HepG2 (cell line): ENCODE data around the gene TGFA. TPM values are rescaled to one million over a fixed set of nuclear protein-coding genes. Genes with fewer than 3 reads are reported as not detected.

ENCODE experiments used
- ATAC-seq: fragments of 200-7000 bp; cut with Tn5 transposase; 3 replicates; pipeline ENCODE4 v1.9.1; 2020; ENCODE audit warnings: mild to moderate bottlenecking, moderate library complexity
- BruUV-seq: library from RNA; stranded (reverse); fragments of 400-500 nt; replicated peaks from 2 replicates; lab custom pipeline; 2021; lab: Mats Ljungman, UMichigan
- CTCF ChIA-PET: fragments of 300-600 bp; formaldehyde crosslinking; extraction: SDS; loops from one replicate; lab custom pipeline; 2021; ENCODE audit warnings: low total read pairs, inconsistent platforms, low intra/inter-chr PET ratio; lab: Yijun Ruan, JAX
- POLR2A ChIA-PET: fragments of 350-600 bp; sonication (Branson Sonifier 250); formaldehyde crosslinking; loops from one replicate; lab custom pipeline; 2020; ENCODE audit warnings: antibody characterized with exemption, inconsistent platforms; lab: Yijun Ruan, JAX
- DNase-seq: peaks from one replicate; pipeline ENCODE4 v3.0.0-alpha.2; 2015; ENCODE audit warnings: low spot score
- FAIRE-seq: peaks from 3 replicates; lab custom pipeline; 2011; peaks lifted over from hg19 to GRCh38; lab: Jason Lieb, UNC
- H2AFZ ChIP-seq: one replicate; pipeline ENCODE4 v1.6.1; 2011; ENCODE audit warnings: low read length, inconsistent platforms
- H3K27ac ChIP-seq: fragments of 300-600 bp; 3 replicates; pipeline ENCODE4 v1.8.0; 2011; ENCODE audit warnings: mixed run types, mild to moderate bottlenecking, mixed read lengths, low read length, inconsistent platforms; ENCODE audit not compliant: insufficient read depth; ENCODE audit errors: extremely low read length
- H3K27me3 ChIP-seq, 2 experiments: fragments of 200-600 bp in 1 of 2; 2 replicates in 1 of 2; 3 replicates in 1 of 2; pipeline versions ENCODE4 v1.6.0 to v1.8.0; 2011; ENCODE audit warnings: low read length in 2 of 2, mild to moderate bottlenecking in 2 of 2, moderate library complexity in 2 of 2, inconsistent platforms in 1 of 2; ENCODE audit not compliant: insufficient read depth in 2 of 2, control insufficient read depth in 1 of 2
- H3K36me3 ChIP-seq, 2 experiments: fragments of 200-600 bp in 1 of 2; replicated peaks in 1 of 2; 2 replicates in 1 of 2; 3 replicates in 1 of 2; pipeline versions ENCODE4 v1.5.1 to v1.8.0; 2011; ENCODE audit warnings: low read length in 2 of 2, inconsistent platforms in 1 of 2; ENCODE audit not compliant: insufficient read depth in 2 of 2, control insufficient read depth in 1 of 2
- H3K4me1 ChIP-seq: 2 replicates; pipeline ENCODE4 v1.5.1; 2012; ENCODE audit warnings: low read length, inconsistent platforms; ENCODE audit not compliant: insufficient read depth
- H3K4me2 ChIP-seq: 2 replicates; pipeline ENCODE4 v1.6.0; 2011; ENCODE audit warnings: low read depth, low read length, inconsistent platforms
- H3K4me3 ChIP-seq, 3 experiments: fragments of 200-600 bp in 1 of 3; sonication (generic), shearing (Covaris generic) in 1 of 3; replicated peaks in 1 of 3; 2 replicates each; pipeline ENCODE4 v1.5.1; 2011 to 2016; ENCODE audit warnings: low read length in 3 of 3, inconsistent platforms in 2 of 3, low read depth in 2 of 3, mild to moderate bottlenecking in 2 of 3, control low read depth in 1 of 3, mixed read lengths in 1 of 3; ENCODE audit not compliant: insufficient read depth in 1 of 3
- H3K79me2 ChIP-seq: one replicate; pipeline ENCODE4 v1.6.1; 2011; ENCODE audit warnings: low read length, inconsistent platforms; ENCODE audit not compliant: insufficient read depth
- H3K9ac ChIP-seq: 2 replicates; pipeline ENCODE4 v1.6.0; 2011; ENCODE audit warnings: mild to moderate bottlenecking, low read depth, low read length, inconsistent platforms; ENCODE audit not compliant: insufficient read depth
- H3K9me3 ChIP-seq: 2 replicates; pipeline ENCODE4 v1.5.1; 2012; ENCODE audit warnings: mild to moderate bottlenecking, low read length
- H4K20me1 ChIP-seq: 2 replicates; pipeline ENCODE4 v1.6.0; 2011; ENCODE audit warnings: inconsistent platforms, mild to moderate bottlenecking, low read length, moderate library complexity; ENCODE audit not compliant: insufficient read depth
- CEBPZ ChIP-seq: IDR thresholded peaks from 2 replicates; pipeline ENCODE4 v1.6.1; 2012; ENCODE audit warnings: low read length, improper control_type of control experiment
- WGBS: methylation state at CpG from one replicate; pipeline ENCODE4 v1.1.6; 2017; ENCODE audit warnings: low lambda C conversion rate; 5-methylcytosine and 5-hydroxymethylcytosine counted together
- in situ Hi-C: cut with HindIII; loops from 2 replicates; pipeline ENCODE4 v1.10.0; 2017; ENCODE audit warnings: low pct_unique_long_range_greater_than_20kb; ENCODE audit not compliant: extremely low pct_ligation_motif_present
- intact Hi-C: fragments of 100-400 bp; cut with micrococcal nuclease; formaldehyde crosslinking; loops from one replicate; pipeline ENCODE4 v1.10.0; 2022; ENCODE audit not compliant: unreplicated experiment
- polyA plus RNA-seq, 8 experiments: library from polyadenylated mRNA; depleted of rRNA in 3 of 8; stranded (reverse) in 7 of 8; unstranded in 1 of 8; fragments of >200 nt; fragmentation: Illumina TruSeq in 4 of 8; extraction: Trizol in 4 of 8; gene quantifications; 2 replicates each; pipeline versions ENCODE4 v1.2.1 to v1.2.3, GENCODE V29; 2011 to 2016; ENCODE audit warnings: low read depth in 4 of 8, missing spikeins in 1 of 8, mixed read lengths in 1 of 8; ENCODE audit not compliant: insufficient read depth in 1 of 8
- total RNA-seq, 5 experiments: library from RNA; depleted of rRNA; stranded (reverse); fragments of >200 nt; fragmentation: Illumina TruSeq; extraction: Trizol; gene quantifications; 2 replicates each; pipeline ENCODE4 v1.2.3, GENCODE V29; 2016; ENCODE audit warnings: low read depth in 1 of 5

Gene TGFA
- total and polyA plus RNA-seq, 2 of the 13 experiments (the other 11 are each of a cell fraction or from before 2014, with no cell fraction given) = 7.8 to 15.3 TPM

DNA sequence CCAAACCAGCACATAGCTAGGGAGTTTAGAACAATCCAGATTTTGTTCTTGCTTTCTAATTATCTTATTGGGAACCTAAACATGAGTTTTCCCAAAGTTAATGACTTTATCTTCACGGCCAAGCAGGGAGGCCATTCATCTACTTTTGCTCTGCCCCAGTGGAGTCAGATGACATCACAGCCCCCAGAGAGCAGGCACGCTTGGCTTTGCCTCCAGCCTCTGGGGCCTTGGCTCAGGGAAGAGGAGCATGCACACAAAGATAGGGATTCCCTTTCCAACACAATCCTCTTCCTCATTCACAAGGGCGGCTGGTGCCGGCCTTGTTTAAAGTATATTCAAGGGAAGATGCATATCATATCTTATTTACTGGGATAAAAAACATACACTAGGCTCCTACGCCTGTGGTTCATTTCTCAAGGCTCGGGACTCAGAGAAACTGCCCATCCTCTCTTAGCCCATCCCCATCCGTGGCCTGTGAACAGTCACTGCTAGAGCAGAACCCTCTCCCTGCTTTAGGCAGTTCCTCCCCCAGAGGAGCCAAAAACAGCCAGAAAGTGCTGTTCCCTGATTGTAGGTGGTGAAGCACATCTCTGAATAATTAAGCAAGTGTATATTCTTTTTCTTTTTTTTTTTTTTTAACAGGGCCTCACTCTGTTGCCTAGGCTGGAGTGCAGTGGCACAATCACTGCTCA lies 21.2 kb downstream of the TGFA start:
- H3K79me2 ChIP-seq = peaks cover 20% of the 10 kb centered on the region
- 95% methylated on average over 7 of the region's 7 CpGs for WGBS

More for the DNA sequence above, 21.2 kb downstream of the TGFA start:
- no peak overlapping the region for H3K9ac ChIP-seq
- DNase-seq (no peak), FAIRE-seq (no peak), ATAC-seq (no peak)
- intact Hi-C loops (no loop called here), in situ Hi-C loops (no loop called here)
- TF ChIP-seq CEBPZ = no peak
- BruUV-seq = no TSS peak
- no peak overlapping the region for H3K27ac ChIP-seq
- H3K36me3 ChIP-seq = no peaks in the 10 kb centered on the region
- CTCF ChIA-PET = no interaction called here
- no peaks in the 10 kb centered on the region for H4K20me1 ChIP-seq
- POLR2A ChIA-PET = no interaction called here
- H2AFZ ChIP-seq = no peak overlapping the region
- H3K4me2 ChIP-seq = no peak overlapping the region
- H3K4me1 ChIP-seq = peaks cover 44% of the 10 kb centered on the region
- H3K27me3 ChIP-seq = no peaks in the 10 kb centered on the region
- H3K4me3 ChIP-seq = no peak overlapping the region
- H3K9me3 ChIP-seq = peaks cover 2% of the 10 kb centered on the region; the same call in 1 of the 2 replicates
